PFSK-1 (cell line): ENCODE results near the gene ERICH3.

Experiments used
- REST ChIP-seq, 2 experiments: IDR thresholded peaks; 2 replicates each; pipeline versions ENCODE4 v1.6.1 to v1.8.0; 2011 to 2012; ENCODE audit warnings: low read depth in 2 of 2, low read length in 2 of 2, control low read depth in 1 of 2, inconsistent platforms in 1 of 2, mild to moderate bottlenecking in 1 of 2, moderate library complexity in 1 of 2; ENCODE audit not compliant: insufficient read depth in 1 of 2
- TAF1 ChIP-seq: IDR thresholded peaks from 2 replicates; pipeline ENCODE4 v1.6.1; 2012; ENCODE audit warnings: low read length, control low read depth, borderline replicate concordance; ENCODE audit not compliant: insufficient read depth

GRCh38 chr1:74654708-74655107, 18.9 kb downstream of the ERICH3 start:
- TF ChIP-seq REST (IDR thresholded peaks at IDR 0.05; ENCODE audit: insufficient read depth in 1 of 2, low read depth in 2 of 2, low read length in 2 of 2) (no peak), TAF1 (no peak)
